Keratinocyte (primary cell): ENCODE data around the gene BLOC1S2.
"Not testable (repeated sequence)": the region's sequence is repeated elsewhere in the genome, so short reads cannot be mapped to it uniquely, and the experiment has no call there.

Experiments
- EZH2 ChIP-seq: IDR thresholded peaks from one replicate; pipeline ENCODE4 v1.6.1; 2012; ENCODE audit warnings: inconsistent platforms, mild to moderate bottlenecking, low read length, moderate library complexity
- TF ChIP-seq, protein P1 (sequence below), 3 experiments: IDR thresholded peaks in 1 of 3; conservative IDR thresholded peaks in 1 of 3; optimal IDR thresholded peaks in 1 of 3; 2 replicates in 2 of 3; 3 replicates in 1 of 3; pipeline versions ENCODE3 to v1.5.1; 2011; ENCODE audit warnings: low read length in 3 of 3, mild to moderate bottlenecking in 3 of 3, moderate library complexity in 2 of 3, control low read depth in 1 of 3, inconsistent platforms in 1 of 3; ENCODE audit not compliant: insufficient read depth in 2 of 3; ENCODE audit errors: extremely low read depth in 1 of 3

DNA sequence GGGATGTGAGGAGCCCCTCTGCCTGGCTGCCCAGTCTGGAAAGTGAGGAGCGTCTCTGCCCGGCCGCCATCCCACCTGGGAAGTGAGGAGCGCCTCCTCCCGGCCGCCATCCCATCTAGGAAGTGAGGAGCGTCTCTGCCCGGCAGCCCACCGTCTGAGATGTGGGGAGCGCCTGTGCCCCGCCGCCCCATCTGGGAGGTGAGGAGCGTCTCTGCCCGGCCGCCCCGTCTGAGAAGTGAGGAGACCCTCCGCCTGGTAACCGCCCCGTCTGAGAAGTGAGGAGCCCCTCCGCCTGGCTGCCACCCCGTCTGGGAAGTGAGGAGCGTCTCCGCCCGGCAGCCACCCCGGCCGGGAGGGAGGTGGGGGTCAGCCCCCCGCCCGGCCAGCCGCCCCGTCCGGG, 9.5 kb downstream of the BLOC1S2 start:
- TF ChIP-seq, protein P1, sequence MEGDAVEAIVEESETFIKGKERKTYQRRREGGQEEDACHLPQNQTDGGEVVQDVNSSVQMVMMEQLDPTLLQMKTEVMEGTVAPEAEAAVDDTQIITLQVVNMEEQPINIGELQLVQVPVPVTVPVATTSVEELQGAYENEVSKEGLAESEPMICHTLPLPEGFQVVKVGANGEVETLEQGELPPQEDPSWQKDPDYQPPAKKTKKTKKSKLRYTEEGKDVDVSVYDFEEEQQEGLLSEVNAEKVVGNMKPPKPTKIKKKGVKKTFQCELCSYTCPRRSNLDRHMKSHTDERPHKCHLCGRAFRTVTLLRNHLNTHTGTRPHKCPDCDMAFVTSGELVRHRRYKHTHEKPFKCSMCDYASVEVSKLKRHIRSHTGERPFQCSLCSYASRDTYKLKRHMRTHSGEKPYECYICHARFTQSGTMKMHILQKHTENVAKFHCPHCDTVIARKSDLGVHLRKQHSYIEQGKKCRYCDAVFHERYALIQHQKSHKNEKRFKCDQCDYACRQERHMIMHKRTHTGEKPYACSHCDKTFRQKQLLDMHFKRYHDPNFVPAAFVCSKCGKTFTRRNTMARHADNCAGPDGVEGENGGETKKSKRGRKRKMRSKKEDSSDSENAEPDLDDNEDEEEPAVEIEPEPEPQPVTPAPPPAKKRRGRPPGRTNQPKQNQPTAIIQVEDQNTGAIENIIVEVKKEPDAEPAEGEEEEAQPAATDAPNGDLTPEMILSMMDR (optimal IDR thresholded peaks at IDR 0.05 in 1 of 3, IDR thresholded peaks at IDR 0.05 in 1 of 3, conservative IDR thresholded peaks at IDR 0.05 in 1 of 3; ENCODE audit: extremely low read depth in 1 of 3, insufficient read depth in 2 of 3, low read length in 3 of 3) = not testable (repeated sequence)
- TF ChIP-seq EZH2 = not testable (repeated sequence)
